NB4 (cell line): Measurements from ENCODE around the gene PYURF.

Source experiments
- DNase-seq: peaks from one replicate; pipeline ENCODE4 v3.0.0; 2010; ENCODE audit warnings: low read depth
- H3K4me3 ChIP-seq: one replicate; pipeline ENCODE4 v1.5.1; 2011; ENCODE audit warnings: mild to moderate bottlenecking, low read depth, low read length, moderate library complexity
- CTCF ChIP-seq: IDR thresholded peaks from one replicate; pipeline ENCODE4 v1.5.1; 2012; ENCODE audit warnings: low read depth, low read length
- MAX ChIP-seq: IDR thresholded peaks from 2 replicates; pipeline ENCODE4 v1.6.1; 2011; ENCODE audit warnings: low read depth, low read length
- MYC ChIP-seq: IDR thresholded peaks from 2 replicates; pipeline ENCODE4 v1.6.1; 2011; ENCODE audit warnings: low read depth, low read length
- POLR2A ChIP-seq: IDR thresholded peaks from 2 replicates; pipeline ENCODE4 v1.6.1; 2011; ENCODE audit warnings: mild to moderate bottlenecking; ENCODE audit not compliant: insufficient read length; ENCODE audit errors: extremely low read depth

PYURF gene

DNA sequence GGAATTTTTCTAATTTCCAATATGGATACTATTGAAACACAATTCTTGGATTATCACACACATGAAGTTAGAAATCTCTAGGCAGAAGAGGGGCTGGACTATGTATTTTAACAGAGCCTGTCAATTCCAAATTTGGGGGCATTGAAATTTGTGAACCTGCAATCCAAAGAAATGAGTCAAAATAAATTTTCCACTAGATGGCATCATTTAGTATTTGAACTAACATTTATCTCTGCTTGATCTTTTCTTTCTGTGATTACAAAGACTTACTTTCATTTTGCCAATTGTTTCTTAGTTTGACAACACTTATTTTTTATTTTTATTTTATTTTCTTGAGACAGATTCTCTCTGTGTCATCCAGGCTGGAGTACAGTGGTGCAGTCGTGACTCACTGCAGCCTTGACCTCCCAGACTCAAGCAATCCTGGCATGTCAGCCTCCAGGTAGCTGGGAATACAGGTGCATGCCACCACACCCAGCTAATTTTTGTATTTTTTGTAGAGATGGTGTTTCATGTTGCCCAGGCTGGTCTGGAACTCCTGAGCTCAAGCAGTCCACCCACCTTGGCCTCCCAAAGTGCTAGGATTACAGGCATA, 2.7 kb upstream of the PYURF start:
- H3K4me3 ChIP-seq = no peak overlapping the region
- TF ChIP-seq POLR2A = no peak
- TF ChIP-seq CTCF = no peak
- TF ChIP-seq MYC = no peak
- TF ChIP-seq MAX = no peak
- peak; percentile 33 for DNase-seq

GRCh38 chr4:88524171-88524570, 595 bp upstream of the PYURF start:
- TF ChIP-seq MYC = no peak
- no peak for TF ChIP-seq POLR2A
- TF ChIP-seq CTCF = no peak
- TF ChIP-seq MAX = no peak
- no peak for DNase-seq

GRCh38 chr4:88522702-88523324, 763 bp downstream of the PYURF start:
- DNase-seq = peak; percentile 74
- H3K4me3 ChIP-seq = peak overlapping the region; percentile 89
- TF ChIP-seq MYC (no peak), CTCF (no peak), POLR2A (no peak), MAX (no peak)

More at GRCh38 chr4:88524171-88524570, 595 bp upstream of the PYURF start:
- H3K4me3 ChIP-seq = peak overlapping the region; percentile 89

- TF ChIP-seq POLR2A = no peak
- TF ChIP-seq MYC = no peak
- no peak for DNase-seq
- no peak overlapping the region for H3K4me3 ChIP-seq
Measured at GRCh38 chr4:88518911-88519310, 4.7 kb downstream of the PYURF start.

GRCh38 chr4:88517825-88518224, 5.8 kb downstream of the PYURF start:
- no peak for TF ChIP-seq MYC
- no peak for TF ChIP-seq POLR2A
- no peak for TF ChIP-seq MAX
- no peak for TF ChIP-seq CTCF
- H3K4me3 ChIP-seq = no peak overlapping the region
- peak; percentile 15 for DNase-seq

- DNase-seq = no peak
- H3K4me3 ChIP-seq = no peak overlapping the region
- TF ChIP-seq CTCF = no peak
- no peak for TF ChIP-seq MYC
- TF ChIP-seq MAX = no peak
- no peak for TF ChIP-seq POLR2A
Measured at GRCh38 chr4:88516746-88517145, 6.8 kb downstream of the PYURF start.
